Uterus (tissue), 4 donors: ENCODE results near the gene MED13L. TPM values are rescaled to one million over a fixed set of nuclear protein-coding genes. Genes with fewer than 3 reads are reported as not detected.

ENCODE experiments used
- DNase-seq, 2 donors: peaks; one replicate each; pipeline ENCODE4 v3.0.0-alpha.2; 2019 to 2020
- H3K27ac ChIP-seq, 2 donors: fragments of 200-600 bp; sonication (generic); 1 replicate in 1 of 2; 2 replicates in 1 of 2; pipeline ENCODE4 v1.5.1; 2016 to 2018
- H3K27me3 ChIP-seq, 2 donors: fragments of 200-600 bp; sonication (generic); one replicate each; pipeline ENCODE4 v1.5.1; 2018 to 2019; ENCODE audit warnings: control low read depth in 1 of 2
- H3K36me3 ChIP-seq, 2 donors: fragments of 200-600 bp; sonication (generic); one replicate each; pipeline ENCODE4 v1.5.1; 2019; ENCODE audit warnings: control low read depth in 1 of 2
- H3K4me1 ChIP-seq, 2 donors: fragments of 200-600 bp; sonication (generic); one replicate each; pipeline ENCODE4 v1.5.1; 2018 to 2019; ENCODE audit warnings: control low read depth in 1 of 2
- H3K4me3 ChIP-seq, 2 donors: fragments of 200-600 bp; sonication (generic); 1 replicate in 1 of 2; 2 replicates in 1 of 2; pipeline ENCODE4 v1.5.1; 2018 to 2019; ENCODE audit warnings: mild to moderate bottlenecking in 1 of 2
- H3K9me3 ChIP-seq, 2 donors: fragments of 200-600 bp; sonication (generic); one replicate each; pipeline ENCODE4 v1.5.1; 2019; ENCODE audit warnings: control low read depth in 1 of 2
- POLR2A ChIP-seq, 2 donors: fragments of 450-650 bp; IDR thresholded peaks; one replicate each; pipeline ENCODE4 v1.6.1; 2016; ENCODE audit warnings: antibody characterized with exemption in 2 of 2, mild to moderate bottlenecking in 1 of 2, moderate library complexity in 1 of 2
- intact Hi-C: fragments of 100-400 bp; cut with DNase I; formaldehyde crosslinking; loops from one replicate; pipeline ENCODE4 v1.15.1; 2023; ENCODE audit warnings: low total_unique reads
- total RNA-seq, 4 donors: library from RNA; depleted of rRNA in 3 of 4; stranded (reverse); fragments of >200 nt in 3 of 4; gene quantifications; one replicate each; pipeline versions ENCODE4 v1.1.0 to v1.2.4, GENCODE V29; 2014 to 2023
- TF ChIP-seq, protein P1 (sequence below), 4 experiments: fragments of 200-600 bp in 2 of 4; fragments of 450-650 bp in 2 of 4; sonication (generic) in 2 of 4; IDR thresholded peaks; one replicate each; pipeline ENCODE4 v1.5.1; 2016 to 2019; ENCODE audit warnings: antibody characterized with exemption in 4 of 4, mild to moderate bottlenecking in 2 of 4, moderate library complexity in 1 of 4
- donor health status: DM: yes; HTN: yes; CAD: no.

MED13L gene
- total RNA-seq, 4 donors from 2014 or later, result 189 to 314 (median 254) TPM

DNA sequence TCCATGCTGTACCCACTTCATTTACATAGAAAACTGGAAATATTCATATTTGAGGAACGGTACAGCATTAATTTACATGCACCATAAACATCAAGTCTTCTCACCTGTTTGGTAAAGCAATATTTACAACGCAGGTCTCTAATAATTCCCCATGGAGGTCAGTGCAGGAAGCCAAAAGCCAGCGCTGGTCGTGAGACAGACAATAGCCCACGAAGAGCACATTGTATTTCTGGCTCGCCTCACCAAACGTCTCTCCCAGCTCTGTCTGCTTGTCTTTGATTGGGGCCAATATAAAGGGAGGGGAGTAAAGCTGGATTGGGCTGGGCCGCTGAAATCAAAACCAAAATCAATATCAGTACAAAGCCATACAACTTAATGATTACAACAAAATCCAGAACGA lies 302.1 kb downstream of the MED13L start:
- TF ChIP-seq, protein P1, sequence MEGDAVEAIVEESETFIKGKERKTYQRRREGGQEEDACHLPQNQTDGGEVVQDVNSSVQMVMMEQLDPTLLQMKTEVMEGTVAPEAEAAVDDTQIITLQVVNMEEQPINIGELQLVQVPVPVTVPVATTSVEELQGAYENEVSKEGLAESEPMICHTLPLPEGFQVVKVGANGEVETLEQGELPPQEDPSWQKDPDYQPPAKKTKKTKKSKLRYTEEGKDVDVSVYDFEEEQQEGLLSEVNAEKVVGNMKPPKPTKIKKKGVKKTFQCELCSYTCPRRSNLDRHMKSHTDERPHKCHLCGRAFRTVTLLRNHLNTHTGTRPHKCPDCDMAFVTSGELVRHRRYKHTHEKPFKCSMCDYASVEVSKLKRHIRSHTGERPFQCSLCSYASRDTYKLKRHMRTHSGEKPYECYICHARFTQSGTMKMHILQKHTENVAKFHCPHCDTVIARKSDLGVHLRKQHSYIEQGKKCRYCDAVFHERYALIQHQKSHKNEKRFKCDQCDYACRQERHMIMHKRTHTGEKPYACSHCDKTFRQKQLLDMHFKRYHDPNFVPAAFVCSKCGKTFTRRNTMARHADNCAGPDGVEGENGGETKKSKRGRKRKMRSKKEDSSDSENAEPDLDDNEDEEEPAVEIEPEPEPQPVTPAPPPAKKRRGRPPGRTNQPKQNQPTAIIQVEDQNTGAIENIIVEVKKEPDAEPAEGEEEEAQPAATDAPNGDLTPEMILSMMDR (IDR thresholded peaks at IDR 0.05), result no peak
- no peak for TF ChIP-seq POLR2A (IDR thresholded peaks at IDR 0.05)
- intact Hi-C loops, result no loop called here
- no peaks in the 10 kb centered on the region for H3K27me3 ChIP-seq
- H3K36me3 ChIP-seq, result no peaks in the 10 kb centered on the region
- H3K27ac ChIP-seq, result no peak overlapping the region
- H3K4me1 ChIP-seq, result no peaks in the 10 kb centered on the region
- DNase-seq, result no peak
- H3K9me3 ChIP-seq, result no peaks in the 10 kb centered on the region
- no peak overlapping the region for H3K4me3 ChIP-seq

DNA sequence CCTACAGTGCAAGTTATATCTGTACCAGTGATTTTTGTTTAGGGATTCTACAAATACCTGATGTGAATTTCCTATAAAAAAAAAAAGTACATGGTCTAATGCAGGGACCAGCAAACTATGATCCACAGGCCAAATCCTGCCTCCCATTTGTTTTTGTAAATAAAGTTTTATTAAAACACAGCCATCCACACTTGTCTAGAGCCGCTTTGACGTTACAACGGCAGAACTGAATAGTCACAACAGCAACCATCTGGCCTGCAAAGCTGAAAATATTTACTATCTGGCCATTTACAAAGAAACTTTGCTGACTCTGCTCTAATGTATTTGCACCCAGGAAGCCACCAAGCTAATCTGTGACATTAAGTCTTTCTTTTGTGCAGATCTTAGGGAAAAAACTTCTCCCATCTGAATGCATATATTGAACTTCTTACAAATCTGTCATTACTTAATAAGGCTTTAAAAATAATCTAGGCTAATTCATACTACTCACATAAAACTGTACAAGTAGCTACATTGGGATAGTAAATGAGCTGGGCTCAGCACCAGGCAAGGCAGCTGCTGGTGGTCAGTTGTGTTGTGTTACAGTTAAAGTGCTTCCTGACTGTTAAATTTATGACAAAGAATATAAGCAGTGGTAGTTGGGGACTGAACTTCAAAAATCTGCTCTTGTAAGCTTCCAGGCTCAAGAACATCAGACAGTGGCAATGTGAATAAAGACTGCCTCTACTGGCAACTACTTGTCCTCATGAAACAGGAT lies 303.3 kb downstream of the MED13L start:
- Histone ChIP-seq H3K4me3 (no peak overlapping the region), H3K4me1 (no peaks in the 10 kb centered on the region), H3K9me3 (no peaks in the 10 kb centered on the region), H3K27me3 (no peaks in the 10 kb centered on the region), H3K36me3 (no peaks in the 10 kb centered on the region), H3K27ac (no peak overlapping the region)
- DNase-seq, result no peak
- TF ChIP-seq, protein P1 (IDR thresholded peaks at IDR 0.05), result no peak
- no peak for TF ChIP-seq POLR2A (IDR thresholded peaks at IDR 0.05)
- intact Hi-C loops, result no loop called here

DNA sequence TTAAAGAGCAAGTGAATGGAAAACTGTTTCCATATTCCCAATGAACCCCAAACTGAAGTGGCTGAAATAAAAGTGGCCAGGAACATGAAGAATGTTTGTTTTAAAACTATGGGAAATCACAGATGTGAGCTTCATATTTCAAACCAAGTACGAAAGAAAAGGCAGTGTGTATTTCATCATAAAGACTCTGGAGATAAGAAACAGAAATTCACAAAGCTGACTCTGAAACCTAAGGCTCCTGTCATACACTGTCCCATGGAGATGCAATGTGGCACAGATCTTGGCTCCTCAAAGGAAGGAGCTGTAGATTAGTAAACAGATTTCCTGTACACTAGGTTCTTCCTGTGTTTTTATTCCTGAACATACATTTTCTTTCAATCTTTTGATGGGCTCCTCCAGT lies 304.4 kb downstream of the MED13L start:
- H3K9me3 ChIP-seq, result no peaks in the 10 kb centered on the region
- no peaks in the 10 kb centered on the region for H3K4me1 ChIP-seq
- no peak overlapping the region for H3K4me3 ChIP-seq
- no peak overlapping the region for H3K27ac ChIP-seq
- TF ChIP-seq, protein P1 (IDR thresholded peaks at IDR 0.05), result no peak
- TF ChIP-seq POLR2A (IDR thresholded peaks at IDR 0.05), result no peak
- DNase-seq, result no peak
- H3K36me3 ChIP-seq, result no peaks in the 10 kb centered on the region
- intact Hi-C loops, result no loop called here
- no peaks in the 10 kb centered on the region for H3K27me3 ChIP-seq

DNA sequence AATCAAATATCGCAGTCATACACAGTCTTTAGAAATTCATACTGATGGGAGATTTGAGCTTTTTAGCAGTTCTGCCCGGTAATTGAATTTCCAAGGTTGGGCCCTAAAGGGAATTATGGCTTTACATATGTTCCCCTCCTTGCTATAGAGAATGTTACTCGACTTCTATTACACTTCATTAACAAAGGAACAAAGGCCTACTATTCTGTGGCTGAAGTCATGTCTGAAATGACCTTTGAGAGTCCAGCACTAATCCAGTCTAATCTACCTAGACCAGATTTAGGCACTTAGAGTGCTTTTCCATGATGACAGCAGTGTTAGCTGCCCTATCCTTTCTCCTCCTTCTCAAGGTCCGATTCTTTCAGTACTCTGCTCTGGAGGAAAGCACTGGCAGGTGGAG lies 305.3 kb downstream of the MED13L start:
- TF ChIP-seq, protein P1 (IDR thresholded peaks at IDR 0.05), result no peak
- TF ChIP-seq POLR2A (IDR thresholded peaks at IDR 0.05), result no peak
- Histone ChIP-seq H3K27me3 (no peaks in the 10 kb centered on the region), H3K27ac (no peak overlapping the region), H3K4me3 (no peak overlapping the region), H3K9me3 (no peaks in the 10 kb centered on the region), H3K4me1 (no peaks in the 10 kb centered on the region), H3K36me3 (no peaks in the 10 kb centered on the region)
- intact Hi-C loops, result no loop called here
- no peak for DNase-seq

DNA sequence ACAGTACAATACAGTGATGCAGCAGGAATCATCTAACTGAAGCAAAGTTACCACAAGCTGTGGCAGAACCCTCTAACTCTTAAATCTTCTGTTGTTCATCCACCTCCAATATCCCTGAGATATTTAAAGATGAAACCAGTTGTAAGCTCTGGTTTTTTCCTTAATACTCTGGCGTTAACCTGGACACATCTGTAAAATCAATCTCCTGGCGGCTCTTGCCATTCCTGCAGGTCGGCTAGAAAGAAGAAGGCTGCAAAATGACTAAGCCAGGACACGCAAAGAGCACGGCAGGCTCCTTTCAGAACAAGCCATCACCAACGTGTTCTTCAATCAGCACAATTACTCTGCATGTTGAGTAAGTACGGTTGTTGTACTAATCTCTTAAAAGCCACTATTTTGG lies 309.3 kb downstream of the MED13L start:
- intact Hi-C loops, result no loop called here
- Histone ChIP-seq H3K4me1 (no peaks in the 10 kb centered on the region), H3K27me3 (no peaks in the 10 kb centered on the region), H3K36me3 (no peaks in the 10 kb centered on the region), H3K9me3 (no peaks in the 10 kb centered on the region), H3K27ac (no peak overlapping the region), H3K4me3 (no peak overlapping the region)
- TF ChIP-seq POLR2A (IDR thresholded peaks at IDR 0.05), result no peak
- TF ChIP-seq, protein P1 (IDR thresholded peaks at IDR 0.05), result no peak
- DNase-seq, result no peak
